ENCODE data around the gene DSC2.
A peak's percentile ranks its signal among the peaks of the same experiment; 100 is the strongest.
"Not testable (repeated sequence)": the region's sequence is repeated elsewhere in the genome, so short reads cannot be mapped to it uniquely, and the experiment has no call there.

Gene DSC2

DNA sequence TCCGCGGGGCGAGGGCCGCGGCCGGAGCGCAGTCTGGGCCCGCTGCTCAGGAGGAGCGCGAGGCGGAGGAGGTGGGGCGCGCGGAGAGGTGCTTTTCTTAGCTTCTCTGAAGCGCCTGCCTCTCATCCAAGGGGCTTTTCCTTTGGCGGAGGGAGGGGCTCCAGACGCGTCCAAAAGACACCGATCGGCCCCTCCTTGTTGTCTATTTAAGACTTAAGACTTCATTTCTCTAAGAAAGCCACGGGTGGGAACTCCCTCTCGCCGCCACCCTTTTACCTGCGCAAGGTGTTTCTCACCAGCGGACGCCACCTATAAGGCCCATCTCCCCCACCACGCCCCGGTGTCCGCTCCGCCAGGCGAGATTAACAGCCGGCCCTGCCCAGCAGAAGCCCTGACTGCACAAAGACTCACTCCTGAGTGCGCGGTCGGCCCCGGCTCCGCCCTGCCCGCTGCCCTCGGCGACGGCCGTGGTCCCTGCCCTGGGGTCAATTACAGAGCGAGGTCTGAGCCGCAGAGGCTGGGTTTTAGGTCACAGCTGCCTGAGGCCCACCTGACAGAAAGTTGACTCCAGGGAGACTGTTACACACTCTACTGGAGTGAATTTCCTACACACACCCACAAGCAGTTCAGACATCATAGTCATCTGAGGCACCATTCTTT lies at the start of gene DSC2:
Gene DSC2 (minus strand): TSS at position 397 of the 660 bp plus-strand sequence. CDS start 450 bp downstream, outside the sequence.
- DNase-seq, result peak in 13 of 56 donors; percentile 3 to 47 (median 10)

- DNase-seq, result no peak
Observed at GRCh38 chr18:31149351-31149750, 47.1 kb upstream of the DSC2 start.

DNA sequence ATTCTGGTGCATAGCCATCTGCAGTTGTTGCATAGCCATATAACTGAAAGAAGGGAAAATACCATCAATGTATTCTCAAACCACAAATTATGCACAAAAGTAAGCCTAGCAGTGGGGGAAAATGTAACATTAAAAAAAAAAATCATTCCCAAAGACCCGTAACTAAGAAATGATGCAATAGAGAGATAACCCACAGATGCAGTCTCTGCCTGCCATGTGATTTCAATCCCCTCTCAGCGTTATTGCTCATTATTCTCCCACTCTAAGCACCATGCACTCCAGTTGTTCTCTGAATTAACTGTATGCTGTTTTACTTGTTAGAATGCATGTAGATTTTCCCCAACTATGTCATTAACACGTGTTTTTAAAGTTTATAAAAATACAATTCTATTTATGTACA lies 46.4 kb upstream of the DSC2 start:
- DNase-seq, result no peak

GRCh38 chr18:31146809-31147208 lies 44.6 kb upstream of the DSC2 start:
- no peak for DNase-seq

DNA sequence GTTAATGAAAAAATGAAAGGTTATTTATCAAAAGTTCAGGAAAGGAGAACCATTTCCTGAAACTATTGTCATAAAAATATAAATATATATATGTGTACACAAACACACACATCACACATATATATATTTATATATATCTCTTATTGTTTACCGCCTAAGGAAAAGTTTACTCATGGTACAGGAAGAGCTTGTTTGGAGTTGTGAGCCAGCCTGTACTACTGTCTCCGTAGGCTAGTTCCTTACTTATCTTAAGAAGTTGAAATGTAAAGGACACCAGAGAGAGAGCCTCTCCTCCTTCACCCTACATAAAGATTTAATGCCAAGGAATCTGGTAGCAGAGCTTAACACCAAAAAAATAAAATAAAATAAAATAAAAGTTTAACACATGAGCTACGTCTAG lies 40.8 kb upstream of the DSC2 start:
- DNase-seq, result no peak

- no peak for DNase-seq
Observed at GRCh38 chr18:31138709-31139108, 36.5 kb upstream of the DSC2 start.

DNA sequence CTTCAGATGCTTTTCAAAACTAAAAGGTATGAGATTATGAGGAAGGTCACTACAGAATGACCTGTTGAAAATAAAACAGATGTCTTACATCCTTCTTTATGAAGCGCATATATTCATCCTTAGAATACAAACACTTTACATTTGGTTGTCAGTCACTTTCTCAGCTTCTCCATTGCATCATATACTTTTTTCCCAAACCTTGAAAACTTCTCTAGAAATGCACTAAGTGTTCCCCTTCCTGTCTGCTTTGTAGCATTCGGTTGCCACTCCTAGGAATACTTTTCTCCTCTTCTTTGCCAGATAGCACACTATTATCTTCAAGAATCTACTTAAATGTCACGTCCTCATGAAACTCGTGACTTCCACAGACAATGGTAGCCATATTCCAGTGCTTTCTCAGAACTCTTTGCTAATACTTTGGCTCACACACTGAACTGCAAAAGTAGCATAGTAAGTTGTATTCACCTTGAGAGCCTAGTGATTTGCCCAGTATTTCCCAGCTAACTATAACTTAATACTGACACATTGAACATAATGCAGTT lies 32.8 kb upstream of the DSC2 start:
- DNase-seq, result no peak

GRCh38 chr18:31129398-31130115 lies 27.3 kb upstream of the DSC2 start:
- DNase-seq, result no peak

DNA sequence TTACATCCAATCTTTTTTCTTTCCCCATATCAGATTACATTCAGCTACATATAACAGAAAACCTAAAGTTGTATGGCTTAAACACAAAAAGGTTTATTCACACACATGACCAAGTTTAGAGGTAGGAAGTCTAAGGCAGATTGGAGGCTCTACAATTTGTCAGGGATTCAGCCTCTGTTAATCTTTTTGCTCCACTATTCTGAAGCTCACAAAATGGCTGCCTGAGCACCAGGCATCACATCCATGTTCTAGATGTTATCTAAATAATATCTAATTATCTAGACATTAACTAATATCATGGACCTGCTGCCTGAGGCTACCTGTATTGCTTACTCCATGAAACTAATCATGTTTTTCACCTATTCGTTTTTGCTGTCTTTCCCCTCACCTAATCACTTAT lies 23.7 kb upstream of the DSC2 start:
- no peak for DNase-seq

DNA sequence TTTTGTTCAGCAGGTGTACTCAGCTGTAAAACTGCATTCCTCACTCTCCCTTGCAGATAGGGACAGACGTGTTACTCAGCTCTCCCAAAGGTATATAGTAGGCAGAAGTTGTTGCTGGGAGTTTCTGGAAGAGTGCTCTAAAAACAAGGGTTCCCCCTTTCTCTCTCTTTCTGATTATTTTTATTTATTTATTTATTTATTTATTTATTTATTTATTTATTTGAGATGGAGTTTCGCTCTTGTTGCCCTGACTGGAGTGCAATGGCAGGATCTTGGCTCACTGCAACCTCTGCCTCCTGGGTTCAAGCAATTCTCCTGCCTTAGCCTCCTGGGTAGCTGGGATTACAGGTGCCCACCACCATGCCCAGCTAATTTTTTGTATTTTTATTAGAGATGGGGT lies 20.9 kb upstream of the DSC2 start:
- not testable (repeated sequence) for DNase-seq

- no peak for DNase-seq
Observed at GRCh38 chr18:31120594-31120993, 18.4 kb upstream of the DSC2 start.

DNA sequence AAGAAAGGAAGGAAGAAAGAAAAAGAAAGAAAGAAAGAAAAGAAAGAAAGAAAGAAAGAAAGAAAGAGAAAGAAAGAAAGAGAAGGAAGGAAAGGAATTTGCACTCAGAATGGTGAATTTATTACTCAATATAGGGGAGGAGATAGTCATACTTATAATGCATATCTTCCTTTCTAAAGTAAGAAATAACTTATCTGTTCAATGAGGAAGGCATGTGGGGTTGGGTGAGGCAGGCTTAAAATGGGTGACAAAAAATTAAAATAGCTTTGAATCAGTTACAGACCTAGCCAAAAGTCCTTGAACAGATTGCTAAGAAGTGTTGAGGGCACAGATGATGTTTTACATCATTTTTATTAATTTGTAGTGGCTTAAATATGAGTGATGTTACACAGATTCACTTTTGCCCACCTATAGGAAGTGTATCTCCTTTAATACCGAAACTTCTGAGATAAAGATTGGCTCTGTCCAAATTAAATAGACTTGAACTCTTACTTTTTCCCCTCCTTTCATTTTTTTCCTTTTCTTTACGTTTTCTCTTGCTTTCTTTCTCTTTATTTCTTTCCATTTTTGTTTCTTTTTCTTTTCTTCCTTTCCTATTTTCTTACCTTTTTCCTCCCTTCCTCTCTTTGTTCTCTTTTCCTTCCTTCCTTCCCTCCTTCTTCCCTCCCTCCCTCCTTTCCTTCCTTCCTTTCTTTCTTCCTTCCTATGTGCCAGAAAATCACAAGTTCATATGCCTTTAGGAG lies 14.8 kb upstream of the DSC2 start:
- DNase-seq, result no peak

DNA sequence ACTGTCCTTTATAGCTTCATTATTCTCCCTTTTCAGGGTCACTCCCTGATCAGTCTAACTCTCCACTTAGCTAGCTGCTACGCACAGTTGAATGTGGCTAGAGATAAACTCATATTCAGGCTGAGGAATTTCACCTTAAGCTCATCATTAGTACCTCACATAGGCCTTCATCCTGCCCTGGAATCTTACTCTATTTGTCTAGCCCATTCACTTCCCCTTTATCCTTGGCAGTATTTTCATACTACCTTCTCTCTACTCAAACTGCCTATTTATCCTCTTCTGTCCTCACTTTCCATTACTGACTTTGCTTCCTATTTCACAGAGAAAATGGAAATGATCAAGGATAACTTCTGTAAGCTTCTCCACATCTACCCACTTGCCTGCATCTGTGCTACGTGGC lies 10.6 kb upstream of the DSC2 start:
- no peak for DNase-seq

DNA sequence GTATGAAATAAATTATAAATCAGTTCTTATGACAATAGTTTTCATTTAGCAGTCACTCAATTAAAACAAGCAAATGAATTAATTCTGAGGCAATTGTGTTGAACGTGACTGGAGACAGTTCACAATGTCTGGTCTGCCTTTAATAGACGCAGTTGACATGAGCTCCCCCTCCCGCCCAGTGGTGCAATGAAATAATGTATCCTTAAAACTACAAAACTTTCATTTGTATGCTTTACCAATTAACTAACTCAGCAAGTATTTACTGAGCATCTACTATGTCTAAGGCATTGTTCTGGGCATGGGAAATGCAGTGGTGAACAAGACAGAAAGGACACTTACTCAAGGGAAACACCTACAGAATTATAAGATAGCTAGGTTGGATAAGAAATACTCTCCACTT lies 3.5 kb upstream of the DSC2 start:
- no peak for DNase-seq

DNA sequence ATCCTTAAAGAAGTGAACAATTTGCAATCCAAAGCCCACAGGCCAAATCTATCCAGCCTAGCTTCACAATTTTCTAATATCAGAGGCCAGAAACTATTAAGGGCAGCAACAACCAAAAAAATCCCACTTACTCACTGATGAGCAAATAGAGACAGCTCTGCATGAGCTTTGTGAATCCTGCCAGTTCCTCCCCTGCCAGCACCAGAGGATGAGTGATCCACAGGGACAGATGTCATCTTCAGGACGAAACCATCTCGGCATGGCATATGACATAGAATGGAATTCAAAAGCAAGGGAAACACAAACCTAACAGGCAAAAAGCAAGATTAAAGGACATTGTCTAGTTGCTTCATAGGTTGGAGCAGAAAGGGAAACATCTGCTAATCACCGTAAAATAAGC lies 2.2 kb upstream of the DSC2 start:
- DNase-seq, result no peak

GRCh38 chr18:31103423-31103822 lies 1.2 kb upstream of the DSC2 start:
- DNase-seq, result no peak

GRCh38 chr18:31102941-31103340 lies 720 bp upstream of the DSC2 start:
- DNase-seq, result no peak

- peak in 42 of 56 donors; percentile 2 to 66 (median 33) for DNase-seq
Observed at GRCh38 chr18:31101183-31102024, 817 bp downstream of the DSC2 start.

- DNase-seq, result peak in 3 of 56 donors; percentile 3 to 41 (median 7)
Observed at GRCh38 chr18:31100436-31101182, 1.6 kb downstream of the DSC2 start.

GRCh38 chr18:31099450-31100230 lies 2.6 kb downstream of the DSC2 start:
- no peak for DNase-seq
